NT2/D1 (cell line): ENCODE measurements around the gene AXIN1.

Experiments used
- DNase-seq: peaks from one replicate; pipeline ENCODE4 v3.0.0-alpha.2; 2011; ENCODE audit warnings: low read depth, low spot score
- H3K27me3 ChIP-seq: 2 replicates; pipeline ENCODE4 v1.6.0; 2011; ENCODE audit warnings: mild to moderate bottlenecking; ENCODE audit not compliant: insufficient read length, insufficient read depth
- H3K36me3 ChIP-seq: 2 replicates; pipeline ENCODE4 v1.6.1; 2011; ENCODE audit warnings: mild to moderate bottlenecking, low read length, mixed read lengths; ENCODE audit not compliant: insufficient read depth, insufficient read length
- H3K4me1 ChIP-seq: 2 replicates; pipeline ENCODE4 v1.5.1; 2011; ENCODE audit not compliant: insufficient read depth, insufficient read length
- H3K4me3 ChIP-seq: 2 replicates; pipeline ENCODE4 v1.5.1; 2011; ENCODE audit warnings: low read depth; ENCODE audit not compliant: insufficient read length
- H3K9ac ChIP-seq: 2 replicates; pipeline ENCODE4 v1.6.0; 2011; ENCODE audit warnings: low read depth; ENCODE audit not compliant: insufficient read length
- H3K9me3 ChIP-seq: 2 replicates; pipeline ENCODE4 v1.5.1; 2011; ENCODE audit warnings: mild to moderate bottlenecking, low read length; ENCODE audit not compliant: insufficient read depth
- SUZ12 ChIP-seq: IDR thresholded peaks from 2 replicates; pipeline ENCODE4 v1.6.1; 2011; ENCODE audit not compliant: insufficient read length, insufficient read depth; ENCODE audit errors: extremely low read depth
- YY1 ChIP-seq: IDR thresholded peaks from 2 replicates; pipeline ENCODE4 v1.6.1; 2011; ENCODE audit not compliant: insufficient read length, insufficient read depth
- ZNF274 ChIP-seq: IDR thresholded peaks from 2 replicates; pipeline ENCODE4 v1.6.1; 2011; ENCODE audit warnings: mild to moderate bottlenecking, low read depth, low read length

AXIN1 gene

GRCh38 chr16:275786-276232 is 76.7 kb downstream of the AXIN1 start, which contains the start of gene RGS11:
RGS11 (minus strand) TSS chr16:275944; CDS start chr16:275911, 33 bp downstream.
- Histone ChIP-seq H3K27me3 (peaks cover 46% of the 10 kb centered on the region), H3K9ac (peak within 1 kb of the TSS; percentile 58), H3K4me1 (peaks cover 10% of the 10 kb centered on the region), H3K4me3 (peak within 1 kb of the TSS; percentile 48), H3K9me3 (no peaks in the 10 kb centered on the region), H3K36me3 (no peaks in the 10 kb centered on the region)
- TF ChIP-seq SUZ12 (no peak), ZNF274 (no peak), YY1 (no peak)
- DNase-seq = no peak

GRCh38 chr16:275041-275641 is 77.4 kb downstream of the AXIN1 start:
- DNase-seq = no peak
- H3K9ac ChIP-seq = peak overlapping the region; percentile 58

GRCh38 chr16:273547-274421 is 78.7 kb downstream of the AXIN1 start:
- Histone ChIP-seq H3K4me3 (no peak overlapping the region), H3K4me1 (peaks cover 12% of the 10 kb centered on the region), H3K9ac (peak overlapping the region; percentile 8), H3K27me3 (peaks cover 28% of the 10 kb centered on the region), H3K9me3 (no peaks in the 10 kb centered on the region), H3K36me3 (no peaks in the 10 kb centered on the region)
- TF ChIP-seq YY1 (no peak), SUZ12 (no peak), ZNF274 (no peak)
- DNase-seq = no peak

More at GRCh38 chr16:275041-275641, 77.4 kb downstream of the AXIN1 start:
- Histone ChIP-seq H3K36me3 (no peaks in the 10 kb centered on the region), H3K4me3 (peak overlapping the region; percentile 48), H3K27me3 (peaks cover 42% of the 10 kb centered on the region), H3K4me1 (peaks cover 10% of the 10 kb centered on the region), H3K9me3 (no peaks in the 10 kb centered on the region)
- TF ChIP-seq YY1 (no peak), SUZ12 (peak; percentile 79), ZNF274 (no peak)

GRCh38 chr16:272633-273546 is 79.6 kb downstream of the AXIN1 start:
- DNase-seq = no peak
- no peak overlapping the region for H3K9ac ChIP-seq
- H3K36me3 ChIP-seq = no peaks in the 10 kb centered on the region
- TF ChIP-seq SUZ12 (no peak), ZNF274 (no peak), YY1 (no peak)
- peaks cover 12% of the 10 kb centered on the region for H3K4me1 ChIP-seq
- H3K27me3 ChIP-seq = peaks cover 25% of the 10 kb centered on the region
- no peak overlapping the region for H3K4me3 ChIP-seq
- no peaks in the 10 kb centered on the region for H3K9me3 ChIP-seq

- H3K36me3 ChIP-seq = peaks cover 4% of the 10 kb centered on the region
- DNase-seq = no peak
- no peak for TF ChIP-seq ZNF274
- TF ChIP-seq YY1 = no peak
- no peak for TF ChIP-seq SUZ12
These were observed 81.9 kb downstream of the AXIN1 start for GRCh38 chr16:270381-271255.

GRCh38 chr16:269061-269796 is 83.3 kb downstream of the AXIN1 start:
- Histone ChIP-seq H3K36me3 (peaks cover 18% of the 10 kb centered on the region), H3K9ac (no peak overlapping the region), H3K4me3 (no peak overlapping the region), H3K9me3 (no peaks in the 10 kb centered on the region), H3K27me3 (peaks cover 4% of the 10 kb centered on the region), H3K4me1 (peaks cover 10% of the 10 kb centered on the region)
- TF ChIP-seq ZNF274 (no peak), YY1 (no peak), SUZ12 (no peak)
- DNase-seq = no peak

More at GRCh38 chr16:270381-271255, 81.9 kb downstream of the AXIN1 start:
- Histone ChIP-seq H3K9me3 (no peaks in the 10 kb centered on the region), H3K9ac (no peak overlapping the region), H3K4me3 (no peak overlapping the region), H3K27me3 (peaks cover 16% of the 10 kb centered on the region), H3K4me1 (peaks cover 12% of the 10 kb centered on the region)
